Measurements from ENCODE around the gene KIAA0513. TPM values are rescaled to one million over a fixed set of nuclear protein-coding genes. Genes with fewer than 3 reads are reported as not detected.

KIAA0513 gene
- total and polyA plus RNA-seq, 2 donors (not counting 3 experiments of a cell fraction or from before 2014, with no cell fraction given) = 1.8 to 4.3 TPM

DNA sequence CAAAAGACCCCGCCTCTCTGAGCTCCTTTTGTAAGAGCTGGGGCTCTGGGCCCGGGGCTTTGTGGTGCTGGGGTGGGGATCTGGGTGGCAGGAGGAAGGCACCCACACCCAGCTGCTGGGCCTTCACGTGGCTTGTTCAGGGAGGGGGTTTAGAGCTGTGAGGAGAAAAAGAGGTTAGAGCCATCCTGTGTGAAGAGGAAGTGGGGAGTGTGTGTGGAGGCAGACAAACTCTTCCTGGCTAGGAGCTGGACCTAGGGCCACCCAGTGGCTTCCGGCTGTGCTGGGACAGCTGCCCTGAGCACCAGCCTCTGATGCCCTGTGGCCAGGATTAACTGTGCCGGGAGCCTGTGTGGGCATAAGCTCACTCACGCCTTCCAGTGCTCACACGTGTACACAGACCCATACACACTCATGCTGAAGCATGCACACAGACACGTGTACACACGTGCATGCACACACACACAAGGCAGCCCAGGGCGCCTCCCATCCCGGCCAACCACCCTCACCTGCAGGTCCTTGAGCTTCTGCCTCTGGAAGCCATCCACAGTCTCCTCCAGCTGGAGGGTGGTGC is 77.3 kb downstream of the KIAA0513 start:
- Histone ChIP-seq H3K9me3 (replicated peaks; ENCODE audit: control insufficient read depth, insufficient read depth, low read length) (no peaks in the 10 kb centered on the region), H3K27me3 (ENCODE audit: control insufficient read depth in 2 of 2, insufficient read depth in 2 of 2, low read length in 2 of 2) (no peaks in the 10 kb centered on the region), H3K79me2 (ENCODE audit: control insufficient read depth, insufficient read depth, low read length) (no peaks in the 10 kb centered on the region), H4K20me1 (replicated peaks; ENCODE audit: control insufficient read depth, extremely low read depth, insufficient read depth, low read length) (no peaks in the 10 kb centered on the region), H3K36me3 (ENCODE audit: control insufficient read depth in 2 of 2, extremely low read depth in 1 of 2, insufficient read depth in 2 of 2, low read length in 2 of 2) (no peaks in the 10 kb centered on the region), H3K4me3 (replicated peaks in 1 of 3; ENCODE audit: insufficient read depth in 1 of 3, low read depth in 1 of 3, low read length in 3 of 3) (no peak overlapping the region), H3K9me1 (replicated peaks; ENCODE audit: control insufficient read depth, extremely low read depth, insufficient read depth, low read length) (no peaks in the 10 kb centered on the region), H3K4me1 (ENCODE audit: control insufficient read depth, extremely low read depth, insufficient read depth, low read length) (no peaks in the 10 kb centered on the region), H3K9ac (replicated peaks; ENCODE audit: extremely low read depth, insufficient read depth, low read length) (no peak overlapping the region), H2AFZ (ENCODE audit: low read depth, low read length) (no peak overlapping the region), H3K27ac (ENCODE audit: insufficient read depth, low read depth, low read length) (no peak overlapping the region), H3K4me2 (ENCODE audit: insufficient read depth, low read length) (no peak overlapping the region)
- dilution Hi-C loops (cut with MboI; ENCODE audit: extremely low pct_ligation_motif_present, low sequenced_read_pairs) (no loop called here), intact Hi-C loops (cut with micrococcal nuclease) (no loop called here)
- CTCF ChIA-PET = interaction anchor here (1.4 to 3.0 kb wide), 4 partner anchors 10 to 511 kb away, joined by 6 to 13 read pairs (median 8); no protein-coding TSS in a partner anchor
- BruUV-seq (replicated peaks) = no TSS peak
- FAIRE-seq (no peak), DNase-seq (ENCODE audit: low read depth, low spot score) (no peak)
- TF ChIP-seq JUN (IDR thresholded peaks at IDR 0.05; ENCODE audit: borderline replicate concordance, insufficient read depth, insufficient read length, low read depth) (no peak), MYC (IDR thresholded peaks at IDR 0.05; ENCODE audit: low read depth, low read length) (no peak), POLR2AphosphoS5 (IDR thresholded peaks at IDR 0.05; ENCODE audit: insufficient read depth, low read depth, low read length) (no peak), GATA2 (IDR thresholded peaks at IDR 0.05; ENCODE audit: insufficient read depth, insufficient read length, low read depth, low read length) (no peak), EZH2 (IDR thresholded peaks at IDR 0.05; ENCODE audit: borderline replicate concordance, low read depth, low read length, severe bottlenecking) (no peak), POLR2A (IDR thresholded peaks at IDR 0.05; ENCODE audit: low read depth, low read length) (no peak), FOS (IDR thresholded peaks at IDR 0.05; ENCODE audit: borderline replicate concordance, insufficient read depth, low read length) (no peak)
- TF ChIP-seq, protein P1, sequence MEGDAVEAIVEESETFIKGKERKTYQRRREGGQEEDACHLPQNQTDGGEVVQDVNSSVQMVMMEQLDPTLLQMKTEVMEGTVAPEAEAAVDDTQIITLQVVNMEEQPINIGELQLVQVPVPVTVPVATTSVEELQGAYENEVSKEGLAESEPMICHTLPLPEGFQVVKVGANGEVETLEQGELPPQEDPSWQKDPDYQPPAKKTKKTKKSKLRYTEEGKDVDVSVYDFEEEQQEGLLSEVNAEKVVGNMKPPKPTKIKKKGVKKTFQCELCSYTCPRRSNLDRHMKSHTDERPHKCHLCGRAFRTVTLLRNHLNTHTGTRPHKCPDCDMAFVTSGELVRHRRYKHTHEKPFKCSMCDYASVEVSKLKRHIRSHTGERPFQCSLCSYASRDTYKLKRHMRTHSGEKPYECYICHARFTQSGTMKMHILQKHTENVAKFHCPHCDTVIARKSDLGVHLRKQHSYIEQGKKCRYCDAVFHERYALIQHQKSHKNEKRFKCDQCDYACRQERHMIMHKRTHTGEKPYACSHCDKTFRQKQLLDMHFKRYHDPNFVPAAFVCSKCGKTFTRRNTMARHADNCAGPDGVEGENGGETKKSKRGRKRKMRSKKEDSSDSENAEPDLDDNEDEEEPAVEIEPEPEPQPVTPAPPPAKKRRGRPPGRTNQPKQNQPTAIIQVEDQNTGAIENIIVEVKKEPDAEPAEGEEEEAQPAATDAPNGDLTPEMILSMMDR (IDR thresholded peaks at IDR 0.05; ENCODE audit: extremely low read depth in 1 of 2, insufficient read depth in 1 of 2, low read depth in 1 of 2, low read length in 2 of 2) = no peak
- TF ChIP-seq, protein P2, sequence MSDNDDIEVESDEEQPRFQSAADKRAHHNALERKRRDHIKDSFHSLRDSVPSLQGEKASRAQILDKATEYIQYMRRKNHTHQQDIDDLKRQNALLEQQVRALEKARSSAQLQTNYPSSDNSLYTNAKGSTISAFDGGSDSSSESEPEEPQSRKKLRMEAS (IDR thresholded peaks at IDR 0.05; ENCODE audit: insufficient read depth, insufficient read length) = no peak
- POLR2A ChIA-PET = no interaction called here

Data from endothelial cell of umbilical vein (primary cell).